Measurements from ENCODE around the gene GAS7.

GAS7 gene

DNA sequence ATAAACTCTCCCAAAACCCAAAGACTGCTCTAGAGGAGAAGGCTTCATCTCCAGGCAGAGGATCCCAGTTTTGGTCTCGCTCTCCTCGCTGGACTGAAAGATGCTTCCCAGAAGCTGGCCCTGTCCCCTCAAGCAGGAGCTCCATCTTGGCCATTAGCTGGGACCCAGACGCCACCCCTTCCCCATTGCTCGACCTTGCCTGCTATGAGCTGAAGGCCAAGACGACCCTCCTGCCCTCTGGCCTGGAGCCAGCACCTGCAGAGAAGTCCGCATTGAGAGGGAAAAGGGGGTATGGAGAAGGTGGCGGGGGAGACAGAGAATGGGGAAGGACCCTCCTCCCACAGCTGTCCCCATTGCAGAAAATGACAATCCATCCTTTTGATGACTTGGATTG is 289.8 kb downstream of the GAS7 start:
- TF ChIP-seq, protein P1, sequence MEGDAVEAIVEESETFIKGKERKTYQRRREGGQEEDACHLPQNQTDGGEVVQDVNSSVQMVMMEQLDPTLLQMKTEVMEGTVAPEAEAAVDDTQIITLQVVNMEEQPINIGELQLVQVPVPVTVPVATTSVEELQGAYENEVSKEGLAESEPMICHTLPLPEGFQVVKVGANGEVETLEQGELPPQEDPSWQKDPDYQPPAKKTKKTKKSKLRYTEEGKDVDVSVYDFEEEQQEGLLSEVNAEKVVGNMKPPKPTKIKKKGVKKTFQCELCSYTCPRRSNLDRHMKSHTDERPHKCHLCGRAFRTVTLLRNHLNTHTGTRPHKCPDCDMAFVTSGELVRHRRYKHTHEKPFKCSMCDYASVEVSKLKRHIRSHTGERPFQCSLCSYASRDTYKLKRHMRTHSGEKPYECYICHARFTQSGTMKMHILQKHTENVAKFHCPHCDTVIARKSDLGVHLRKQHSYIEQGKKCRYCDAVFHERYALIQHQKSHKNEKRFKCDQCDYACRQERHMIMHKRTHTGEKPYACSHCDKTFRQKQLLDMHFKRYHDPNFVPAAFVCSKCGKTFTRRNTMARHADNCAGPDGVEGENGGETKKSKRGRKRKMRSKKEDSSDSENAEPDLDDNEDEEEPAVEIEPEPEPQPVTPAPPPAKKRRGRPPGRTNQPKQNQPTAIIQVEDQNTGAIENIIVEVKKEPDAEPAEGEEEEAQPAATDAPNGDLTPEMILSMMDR (IDR thresholded peaks at IDR 0.05): no peak

DNA sequence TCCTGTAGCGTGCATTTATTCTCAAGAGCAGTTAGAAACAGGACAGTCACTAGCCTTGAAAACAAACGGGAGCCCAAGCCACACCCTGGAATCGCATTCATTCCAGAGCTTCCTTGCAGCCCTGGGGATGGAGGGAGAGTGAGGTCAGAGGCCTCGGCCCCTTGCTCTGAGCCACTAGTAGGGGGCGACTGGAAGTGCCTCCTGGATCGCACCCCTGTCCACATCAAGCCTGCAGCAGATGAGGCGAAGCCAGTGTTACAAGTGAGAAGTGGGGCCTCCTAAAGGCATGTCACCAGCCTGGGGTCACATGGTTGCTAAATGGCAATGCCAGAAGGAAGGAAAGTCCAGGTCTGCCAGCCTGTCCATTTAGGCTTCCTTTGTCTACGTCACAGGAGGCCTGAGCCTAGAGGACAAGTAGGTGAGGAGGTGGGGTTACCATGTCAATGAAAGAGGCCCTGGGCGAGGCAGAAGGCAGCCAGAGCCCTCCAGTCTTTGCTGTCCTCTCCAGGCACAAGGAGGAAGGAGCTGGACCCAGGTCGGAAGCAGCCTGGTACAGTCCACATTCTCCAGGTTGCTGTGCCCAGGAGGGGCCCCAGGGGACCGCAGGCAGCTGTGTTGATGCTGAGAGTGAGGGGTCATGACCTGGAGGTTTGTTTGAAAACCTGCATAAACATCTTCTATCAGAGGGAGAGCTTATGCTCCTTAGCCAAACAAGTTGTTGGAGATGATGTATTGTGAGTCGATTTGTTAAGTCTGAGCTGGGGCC is 290.3 kb downstream of the GAS7 start:
- TF ChIP-seq, protein P1 (IDR thresholded peaks at IDR 0.05): no peak

DNA sequence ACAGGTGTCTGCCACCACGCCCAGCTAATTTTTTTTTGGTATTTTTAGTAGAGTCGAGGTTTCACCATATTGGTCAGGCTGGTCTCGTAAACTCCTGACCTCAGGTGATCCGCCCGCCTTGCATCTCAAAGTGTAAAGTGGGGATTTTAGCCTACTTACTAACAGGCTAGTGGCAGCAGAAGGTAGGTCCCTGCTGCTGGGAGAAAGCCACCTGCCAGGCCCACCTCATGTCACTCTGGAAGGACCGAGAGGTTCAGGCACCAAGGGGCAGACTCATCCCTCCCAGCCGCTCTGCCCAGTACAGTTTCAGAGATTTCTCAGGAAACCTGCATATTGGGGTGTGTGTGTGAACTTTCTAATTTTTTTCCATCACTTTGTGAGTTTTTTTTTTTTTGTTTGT is 291.3 kb downstream of the GAS7 start:
- TF ChIP-seq, protein P1 (IDR thresholded peaks at IDR 0.05): no peak

DNA sequence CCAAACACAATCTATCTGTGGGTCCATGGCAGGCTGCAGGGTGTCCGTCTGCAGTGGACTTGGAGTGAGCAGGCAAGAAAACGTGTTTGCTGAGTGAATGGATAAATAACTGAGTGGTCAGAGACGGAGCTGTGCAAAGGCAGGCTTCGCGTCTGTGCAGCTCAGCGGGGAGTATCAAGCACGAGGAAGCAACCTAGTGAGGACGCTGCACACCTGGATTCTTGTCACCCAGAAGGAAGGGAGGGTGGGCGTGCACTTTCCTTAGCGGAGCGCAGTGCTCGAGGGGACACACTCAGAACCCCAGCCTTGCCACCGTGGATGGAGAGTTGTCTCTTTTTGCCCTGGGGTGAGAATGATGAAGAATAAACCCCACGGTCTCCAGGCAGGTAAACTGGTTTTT is 291.8 kb downstream of the GAS7 start:
- TF ChIP-seq, protein P1 (IDR thresholded peaks at IDR 0.05): no peak

- TF ChIP-seq, protein P1 (IDR thresholded peaks at IDR 0.05): peak; percentile 65
Observed at GRCh38 chr17:9905902-9906301, 292.5 kb downstream of the GAS7 start.

- TF ChIP-seq, protein P1 (IDR thresholded peaks at IDR 0.05): no peak
Observed at GRCh38 chr17:9905078-9905415, 293.4 kb downstream of the GAS7 start, which contains the start of gene RCVRN. Gene RCVRN (minus strand): TSS chr17:9905271. CDS start chr17:9905180, 91 bp downstream.

- TF ChIP-seq, protein P1 (IDR thresholded peaks at IDR 0.05): no peak
Observed at GRCh38 chr17:9904277-9905077, 293.9 kb downstream of the GAS7 start.
